Measurements from ENCODE around the gene CNNM2.
"Not testable (repeated sequence)": the region's sequence is repeated elsewhere in the genome, so short reads cannot be mapped to it uniquely, and the experiment has no call there.

The CNNM2 gene

GRCh38 chr10:102919246-102919959 is 1.3 kb downstream of the CNNM2 start:
- peak in 38 of 42 donors; percentile 5 to 60 (median 26) for DNase-seq
- intact Hi-C loops (cut with DNase I): loop anchor here (2.0 to 5.0 kb wide), 2 partner anchors 148 to 325 kb away; partner anchors contain the start of gene RPEL1

- no peak for DNase-seq
- intact Hi-C loops (cut with DNase I): loop anchor here (2.0 to 5.0 kb wide), 2 partner anchors 147 to 325 kb away; partner anchors contain the start of gene RPEL1
Observed at GRCh38 chr10:102919992-102920739, 2.1 kb downstream of the CNNM2 start.

- intact Hi-C loops (cut with DNase I): no loop called here
- DNase-seq: no peak
Observed at GRCh38 chr10:102923601-102924000, 5.5 kb downstream of the CNNM2 start.

- intact Hi-C loops (cut with DNase I): no loop called here
- no peak for DNase-seq
Observed at GRCh38 chr10:102926842-102927241, 8.7 kb downstream of the CNNM2 start.

- intact Hi-C loops (cut with DNase I): no loop called here
- no peak for DNase-seq
Observed at GRCh38 chr10:102927311-102928010, 9.4 kb downstream of the CNNM2 start.

GRCh38 chr10:102928442-102928841 is 10.3 kb downstream of the CNNM2 start:
- intact Hi-C loops (cut with DNase I); DNase-seq: not testable (repeated sequence)

GRCh38 chr10:102930720-102931119 is 12.6 kb downstream of the CNNM2 start:
- intact Hi-C loops (cut with DNase I): no loop called here

GRCh38 chr10:102931643-102932042 is 13.5 kb downstream of the CNNM2 start:
- no peak for DNase-seq
- intact Hi-C loops (cut with DNase I): no loop called here

More at GRCh38 chr10:102930720-102931119, 12.6 kb downstream of the CNNM2 start:
- no peak for DNase-seq

- intact Hi-C loops (cut with DNase I): no loop called here
- DNase-seq: no peak
Observed at GRCh38 chr10:102935505-102935904, 17.4 kb downstream of the CNNM2 start.

- intact Hi-C loops (cut with DNase I): no loop called here
- no peak for DNase-seq
Observed at GRCh38 chr10:102935939-102936605, 18.0 kb downstream of the CNNM2 start.

GRCh38 chr10:102941401-102941800 is 23.3 kb downstream of the CNNM2 start:
- no peak for DNase-seq
- intact Hi-C loops (cut with DNase I): no loop called here

GRCh38 chr10:102945449-102945848 is 27.4 kb downstream of the CNNM2 start:
- intact Hi-C loops (cut with DNase I): no loop called here
- DNase-seq: no peak

- intact Hi-C loops (cut with DNase I): no loop called here
- DNase-seq: no peak
Observed at GRCh38 chr10:102945962-102946361, 27.9 kb downstream of the CNNM2 start.

GRCh38 chr10:102946992-102947391 is 28.9 kb downstream of the CNNM2 start:
- intact Hi-C loops (cut with DNase I): no loop called here

GRCh38 chr10:102948176-102948575 is 30.1 kb downstream of the CNNM2 start:
- intact Hi-C loops (cut with DNase I): no loop called here
- peak in 22 of 42 donors; percentile 3 to 72 (median 27) for DNase-seq

More at GRCh38 chr10:102946992-102947391, 28.9 kb downstream of the CNNM2 start:
- no peak for DNase-seq

- DNase-seq: no peak
- intact Hi-C loops (cut with DNase I): no loop called here
Observed at GRCh38 chr10:102948786-102949185, 30.7 kb downstream of the CNNM2 start.

- DNase-seq: no peak
- intact Hi-C loops (cut with DNase I): no loop called here
Observed at GRCh38 chr10:102949916-102950315, 31.8 kb downstream of the CNNM2 start.

- intact Hi-C loops (cut with DNase I): no loop called here
- no peak for DNase-seq
Observed at GRCh38 chr10:102951316-102951715, 33.2 kb downstream of the CNNM2 start.

- intact Hi-C loops (cut with DNase I): no loop called here
- no peak for DNase-seq
Observed at GRCh38 chr10:102959360-102959759, 41.3 kb downstream of the CNNM2 start.

Measured in head of caudate nucleus (tissue), 42 donors.